Ascending aorta (tissue), 2 donors: ENCODE data around the gene ASB8. TPM values are rescaled to one million over a fixed set of nuclear protein-coding genes. Genes with fewer than 3 reads are reported as not detected.
A peak's percentile ranks its signal among the peaks of the same experiment; 100 is the strongest.

ENCODE experiments used
- DNase-seq, 2 donors: peaks; one replicate each; pipeline ENCODE4 v3.0.0-alpha.2; 2019; ENCODE audit warnings: low spot score in 2 of 2
- H3K27ac ChIP-seq, 2 donors: fragments of 200-600 bp; sonication (generic); one replicate each; pipeline ENCODE4 v1.5.1; 2016 to 2017; ENCODE audit warnings: mild to moderate bottlenecking in 1 of 2
- H3K27me3 ChIP-seq: fragments of 200-600 bp; sonication (generic); one replicate; pipeline ENCODE4 v1.5.1; 2017
- H3K36me3 ChIP-seq, 2 donors: fragments of 200-600 bp; sonication (generic); one replicate each; pipeline ENCODE4 v1.5.1; 2016
- H3K4me1 ChIP-seq, 2 donors: fragments of 200-600 bp; sonication (generic); one replicate each; pipeline ENCODE4 v1.5.1; 2016 to 2017; ENCODE audit warnings: mild to moderate bottlenecking in 1 of 2
- H3K4me3 ChIP-seq, 2 donors: fragments of 200-600 bp; sonication (generic); one replicate each; pipeline ENCODE4 v1.5.1; 2016 to 2017; ENCODE audit warnings: mild to moderate bottlenecking in 1 of 2
- H3K9me3 ChIP-seq, 2 donors: fragments of 200-600 bp; sonication (generic); one replicate each; pipeline ENCODE4 v1.5.1; 2016
- CTCF ChIP-seq, 3 experiments: fragments of 200-600 bp in 2 of 3; fragments of 450-650 bp in 1 of 3; sonication (generic) in 2 of 3; IDR thresholded peaks; one replicate each; pipeline ENCODE4 v1.5.1; 2016 to 2019; ENCODE audit warnings: antibody characterized with exemption in 3 of 3, mild to moderate bottlenecking in 1 of 3, moderate library complexity in 1 of 3
- intact Hi-C: fragments of 100-400 bp; cut with DNase I; formaldehyde crosslinking; loops from one replicate; pipeline ENCODE4 v1.15.1; 2023
- total RNA-seq: library from RNA; depleted of rRNA; stranded (reverse); fragments of >200 nt; gene quantifications from one replicate; pipeline ENCODE4 v1.1.0, GENCODE V29; 2016

Gene ASB8
- total RNA-seq, 1 donor from 2014 or later, result 23.7 TPM

DNA sequence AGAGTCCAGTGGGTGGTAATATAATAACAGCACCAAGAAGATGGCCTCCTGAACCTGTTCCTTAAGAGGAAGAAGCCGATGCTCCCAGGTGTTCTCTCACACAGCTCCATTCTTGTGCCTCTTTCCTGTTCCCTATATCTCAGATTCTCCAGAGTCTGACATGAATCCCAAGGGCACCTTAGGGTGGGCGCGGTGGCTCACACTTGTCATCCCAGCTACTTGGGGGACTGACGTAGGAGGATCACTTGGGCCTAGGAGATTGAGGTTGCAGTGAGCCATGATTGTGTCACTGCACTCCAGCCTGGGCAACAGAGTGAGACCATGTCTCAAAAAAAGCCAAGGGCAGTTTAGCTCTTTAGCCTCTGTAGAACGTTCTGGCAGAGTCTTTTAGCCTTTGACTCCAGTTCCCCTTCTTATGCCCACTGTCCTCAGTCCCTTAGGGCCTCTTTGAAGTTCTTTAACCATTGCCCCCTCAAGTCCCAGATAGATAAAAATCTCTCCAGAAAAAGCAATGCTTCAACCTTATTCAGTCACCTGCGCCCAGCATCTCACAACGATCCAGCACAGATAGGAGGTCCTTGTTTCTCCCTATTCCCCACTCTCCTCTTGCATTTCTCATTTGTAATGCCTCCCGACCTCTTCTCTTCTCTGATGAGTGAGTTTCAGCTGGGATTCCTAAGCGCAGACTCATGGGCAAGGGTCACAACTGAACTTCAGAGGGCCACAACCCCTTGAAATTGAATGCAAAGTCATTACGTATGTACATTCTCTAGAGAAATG is 30.8 kb upstream of the ASB8 start:
- Histone ChIP-seq H3K9me3 (no peaks in the 10 kb centered on the region), H3K4me3 (no peak overlapping the region), H3K27me3 (no peaks in the 10 kb centered on the region), H3K4me1 (peaks cover 4 to 5% of the 10 kb centered on the region in 2 donors), H3K36me3 (no peaks in the 10 kb centered on the region), H3K27ac (no peak overlapping the region)
- DNase-seq, result no peak
- no peak for TF ChIP-seq CTCF (IDR thresholded peaks at IDR 0.05)
- intact Hi-C loops, result loop anchor here (2.0 to 10.0 kb wide), 3 partner anchors 103 to 813 kb away; partner anchors contain the start of gene TMEM106C

DNA sequence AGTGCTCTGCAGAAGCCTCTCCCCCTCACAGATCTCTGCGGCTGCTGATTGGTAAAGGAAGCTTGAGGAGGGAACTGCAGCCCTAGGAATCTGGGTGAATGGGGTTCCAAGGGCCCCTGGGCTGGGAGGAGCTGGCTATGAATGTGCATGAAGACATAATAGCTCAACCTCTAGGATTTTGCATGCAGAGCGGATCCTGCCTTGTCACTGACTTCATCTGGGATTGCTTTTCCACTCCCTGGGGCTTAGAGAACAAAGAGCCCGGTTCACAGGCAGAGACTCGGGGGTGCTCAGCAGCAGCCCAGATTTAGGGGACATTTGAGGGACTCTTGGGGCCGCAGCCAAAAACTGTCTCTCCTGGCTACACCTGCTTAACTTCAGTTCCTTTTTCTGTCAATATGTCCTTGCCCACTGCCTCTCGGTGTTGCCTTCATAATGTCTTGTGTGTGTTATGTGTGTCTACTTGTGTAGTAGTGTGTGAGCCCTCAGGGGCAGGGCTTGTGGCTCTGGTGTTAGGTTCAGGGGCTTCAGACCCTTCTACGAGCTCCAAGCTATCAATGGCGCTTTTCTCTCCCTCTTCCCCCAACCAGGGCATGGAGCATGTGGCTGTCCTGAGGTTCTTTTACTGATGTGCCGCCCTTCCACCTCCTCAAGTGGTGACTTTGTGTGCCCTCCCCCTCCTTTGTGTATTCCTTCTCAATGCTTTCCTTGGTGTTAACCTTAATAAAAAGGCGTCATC is 28.0 kb upstream of the ASB8 start:
- H3K27ac ChIP-seq, result no peak overlapping the region
- H3K4me1 ChIP-seq, result peaks cover 4 to 8% of the 10 kb centered on the region in 2 donors
- no peak for TF ChIP-seq CTCF (IDR thresholded peaks at IDR 0.05)
- H3K9me3 ChIP-seq, result no peaks in the 10 kb centered on the region
- H3K36me3 ChIP-seq, result no peaks in the 10 kb centered on the region
- peak overlapping the region in 1 of 2 donors; percentile 89 for H3K4me3 ChIP-seq
- intact Hi-C loops, result loop anchor here (10.0 kb wide), 2 partner anchors 221 to 811 kb away; partner anchors contain the start of gene TMEM106C
- DNase-seq, result no peak
- H3K27me3 ChIP-seq, result no peaks in the 10 kb centered on the region

- TF ChIP-seq CTCF (IDR thresholded peaks at IDR 0.05), result no peak
- no peaks in the 10 kb centered on the region for H3K36me3 ChIP-seq
- H3K27ac ChIP-seq, result peak overlapping the region in 1 of 2 donors; percentile 12
- H3K27me3 ChIP-seq, result no peaks in the 10 kb centered on the region
- DNase-seq, result no peak
- no peaks in the 10 kb centered on the region for H3K9me3 ChIP-seq
- intact Hi-C loops, result loop anchor here (10.0 kb wide), 2 partner anchors 220 to 810 kb away; partner anchors contain the start of gene TMEM106C
- H3K4me1 ChIP-seq, result peaks cover 4 to 8% of the 10 kb centered on the region in 2 donors
- H3K4me3 ChIP-seq, result peak overlapping the region; percentile 74 to 89
Observed at GRCh38 chr12:48184549-48184922, 27.2 kb upstream of the ASB8 start.

GRCh38 chr12:48183876-48184548 is 26.7 kb upstream of the ASB8 start:
- Histone ChIP-seq H3K27ac (peak overlapping the region; percentile 55 to 70), H3K27me3 (no peaks in the 10 kb centered on the region), H3K4me1 (peaks cover 4 to 8% of the 10 kb centered on the region in 2 donors), H3K36me3 (no peaks in the 10 kb centered on the region), H3K9me3 (no peaks in the 10 kb centered on the region), H3K4me3 (peak overlapping the region; percentile 74 to 89)
- no peak for TF ChIP-seq CTCF (IDR thresholded peaks at IDR 0.05)
- DNase-seq, result no peak
- intact Hi-C loops, result loop anchor here (1.0 to 10.0 kb wide), 4 partner anchors 14 to 809 kb away; partner anchors contain the start of genes ASB8 and TMEM106C

GRCh38 chr12:48183091-48183875 is 26.0 kb upstream of the ASB8 start, which contains the start of gene CCDC184:
CCDC184 (plus strand) TSS chr12:48183644; CDS start chr12:48184123, 479 bp downstream.
- Histone ChIP-seq H3K9me3 (no peaks in the 10 kb centered on the region), H3K4me3 (peak within 1 kb of the TSS; percentile 74 to 89), H3K36me3 (no peaks in the 10 kb centered on the region), H3K27ac (peak within 1 kb of the TSS; percentile 55 to 70), H3K27me3 (no peaks in the 10 kb centered on the region), H3K4me1 (peaks cover 4 to 8% of the 10 kb centered on the region in 2 donors)
- intact Hi-C loops, result loop anchor here (1.0 to 10.0 kb wide), 4 partner anchors 15 to 808 kb away; partner anchors contain the start of genes ASB8 and TMEM106C
- peak in 1 of 2 donors; percentile 87 for DNase-seq
- TF ChIP-seq CTCF (IDR thresholded peaks at IDR 0.05), result peak; percentile 41 to 58 (median 47)
